ENCODE results near the gene TCF12. TPM values are rescaled to one million over a fixed set of nuclear protein-coding genes. Genes with fewer than 3 reads are reported as not detected.

The TCF12 gene
- total RNA-seq, 1 experiment from 2014 or later = 76.7 TPM

DNA sequence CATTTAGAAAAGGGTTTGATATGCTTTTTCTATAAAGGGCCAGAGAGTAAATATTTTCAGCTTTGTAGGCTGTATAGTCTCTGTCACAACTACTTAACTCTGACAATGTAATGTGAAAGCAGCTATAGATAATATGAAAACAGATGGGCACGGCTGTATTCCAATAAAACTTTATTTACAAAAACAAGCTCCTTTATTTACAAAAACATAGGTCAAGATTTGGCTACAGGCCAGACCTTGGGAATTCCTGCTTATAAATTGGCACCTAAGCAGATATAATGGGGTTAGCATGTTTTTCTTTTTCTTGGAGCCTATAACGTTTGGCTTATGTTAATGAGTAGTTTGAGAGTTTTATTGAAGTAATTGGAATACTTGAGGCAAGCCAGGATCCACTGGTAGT, 338.5 kb downstream of the TCF12 start:
- Histone ChIP-seq H2BK15ac (ENCODE audit: low read depth, low read length) (no peak overlapping the region), H3K18ac (ENCODE audit: insufficient read length, low read depth, low read length) (no peak overlapping the region), H3K9me3 (ENCODE audit: control insufficient read depth, low read depth, low read length) (no peaks in the 10 kb centered on the region), H3K4ac (ENCODE audit: low read depth, low read length) (no peak overlapping the region), H3K23me2 (ENCODE audit: insufficient read length, low read depth, low read length, poor library complexity, severe bottlenecking) (no peaks in the 10 kb centered on the region), H3K4me1 (ENCODE audit: insufficient read depth, low read length) (peaks cover 7% of the 10 kb centered on the region; the same call in 1 of the 2 replicates), H3T11ph (ENCODE audit: low read length) (no peak overlapping the region), H3K27me3 (ENCODE audit: insufficient read depth, low read length) (no peaks in the 10 kb centered on the region), H3K79me1 (ENCODE audit: insufficient read depth, low read depth, low read length, poor library complexity, severe bottlenecking) (no peaks in the 10 kb centered on the region), H2BK5ac (ENCODE audit: insufficient read length, low read length) (no peak overlapping the region), H3K14ac (ENCODE audit: insufficient read depth, low read length) (no peak overlapping the region), H4K20me1 (ENCODE audit: control insufficient read depth, insufficient read depth, insufficient read length) (no peaks in the 10 kb centered on the region), H2BK120ac (ENCODE audit: low read depth, low read length, poor library complexity, severe bottlenecking) (no peak overlapping the region), H4K91ac (ENCODE audit: insufficient read length, low read depth, low read length) (no peak overlapping the region), H3K9ac (ENCODE audit: extremely low read depth, insufficient read length, low read length) (no peak overlapping the region), H4K8ac (replicated peaks; ENCODE audit: insufficient read length, low read depth, low read length) (no peak overlapping the region), H2BK20ac (ENCODE audit: low read depth, low read length, poor library complexity, severe bottlenecking) (no peak overlapping the region), H3K27ac (ENCODE audit: insufficient read length, low read depth, low read length) (no peak overlapping the region), H2AK5ac (ENCODE audit: insufficient read length, low read length) (no peak overlapping the region), H3K4me2 (ENCODE audit: insufficient read depth, insufficient read length, low read length) (no peak overlapping the region), H2AFZ (ENCODE audit: low read length) (no peak overlapping the region), H3K56ac (ENCODE audit: insufficient read length, low read depth, low read length) (no peak overlapping the region), H3K23ac (ENCODE audit: insufficient read length, low read depth, low read length) (no peak overlapping the region), H2BK12ac (ENCODE audit: insufficient read length, low read depth, low read length) (no peak overlapping the region), H3K79me2 (ENCODE audit: insufficient read depth, low read length) (no peaks in the 10 kb centered on the region), H4K5ac (ENCODE audit: insufficient read length, low read depth, low read length) (no peak overlapping the region)
- H3K4me1 Mint-ChIP-seq = peaks cover 38 to 56% of the 10 kb centered on the region in 2 experiments
- DNase-seq = no peak
- H3K36me3 Mint-ChIP-seq (ENCODE audit: insufficient read depth in 1 of 3, low read depth in 3 of 3) = peaks cover 19 to 26% (median 22%) of the 10 kb centered on the region in 3 experiments; a peak in 5 of 7 replicates
- TF ChIP-seq, protein P1, sequence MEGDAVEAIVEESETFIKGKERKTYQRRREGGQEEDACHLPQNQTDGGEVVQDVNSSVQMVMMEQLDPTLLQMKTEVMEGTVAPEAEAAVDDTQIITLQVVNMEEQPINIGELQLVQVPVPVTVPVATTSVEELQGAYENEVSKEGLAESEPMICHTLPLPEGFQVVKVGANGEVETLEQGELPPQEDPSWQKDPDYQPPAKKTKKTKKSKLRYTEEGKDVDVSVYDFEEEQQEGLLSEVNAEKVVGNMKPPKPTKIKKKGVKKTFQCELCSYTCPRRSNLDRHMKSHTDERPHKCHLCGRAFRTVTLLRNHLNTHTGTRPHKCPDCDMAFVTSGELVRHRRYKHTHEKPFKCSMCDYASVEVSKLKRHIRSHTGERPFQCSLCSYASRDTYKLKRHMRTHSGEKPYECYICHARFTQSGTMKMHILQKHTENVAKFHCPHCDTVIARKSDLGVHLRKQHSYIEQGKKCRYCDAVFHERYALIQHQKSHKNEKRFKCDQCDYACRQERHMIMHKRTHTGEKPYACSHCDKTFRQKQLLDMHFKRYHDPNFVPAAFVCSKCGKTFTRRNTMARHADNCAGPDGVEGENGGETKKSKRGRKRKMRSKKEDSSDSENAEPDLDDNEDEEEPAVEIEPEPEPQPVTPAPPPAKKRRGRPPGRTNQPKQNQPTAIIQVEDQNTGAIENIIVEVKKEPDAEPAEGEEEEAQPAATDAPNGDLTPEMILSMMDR (conservative IDR thresholded peaks at IDR 0.05) = no peak
- no peaks in the 10 kb centered on the region; a peak in 1 of 5 replicates for H3K9me3 Mint-ChIP-seq
- no peak overlapping the region for H3K4me3 Mint-ChIP-seq
- WGBS (ENCODE audit: extremely low coverage, insufficient read length, low lambda C conversion rate) = no CpG with 5 or more reads among the region's 2 CpGs
- H3K27me3 Mint-ChIP-seq (ENCODE audit: low read depth) = no peaks in the 10 kb centered on the region; the same call in 1 of the 2 replicates
- H3K27ac Mint-ChIP-seq = peak overlapping the region in 1 of 3 experiments; percentile 15; a peak in 2 of 7 replicates

All from H9 (cell line).